ENCODE results near the gene UBA1.

UBA1 gene

DNA sequence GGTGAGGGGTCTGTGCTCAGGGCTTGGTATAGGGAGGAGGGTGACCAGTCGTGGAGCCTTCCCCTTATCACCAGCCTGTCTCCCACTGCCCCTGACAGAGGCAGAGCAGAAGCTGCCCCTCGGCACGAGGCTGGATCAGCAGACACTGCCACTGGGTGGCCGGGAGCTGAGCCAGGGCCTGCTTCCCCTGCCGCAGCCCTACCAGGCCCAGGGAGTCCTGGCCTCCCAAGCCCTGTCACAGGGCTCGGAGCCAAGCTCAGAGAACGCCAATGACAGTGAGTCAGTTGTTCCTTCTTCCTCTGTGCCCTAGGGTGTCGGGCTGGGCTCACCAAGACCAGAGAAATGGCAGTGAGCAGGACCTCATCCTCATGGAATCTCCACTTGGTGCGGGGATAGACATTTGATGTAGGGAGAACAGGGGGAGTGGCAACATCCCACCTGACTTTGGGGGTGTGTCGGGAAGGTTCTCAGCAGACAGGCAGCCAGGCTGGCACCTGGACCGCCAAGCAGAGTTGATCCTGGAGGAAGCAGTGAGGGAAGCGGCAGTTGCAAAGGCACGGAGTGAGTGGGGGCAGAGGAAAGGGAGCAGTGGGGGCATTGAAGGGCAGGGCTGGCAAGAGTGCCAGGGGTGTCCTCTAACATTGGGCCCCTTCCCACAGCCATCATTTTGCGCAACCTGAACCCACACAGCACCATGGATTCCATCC lies 14.3 kb upstream of the UBA1 start:
- no peak for DNase-seq (ENCODE audit: low read depth, low spot score)
- no peak for TF ChIP-seq POLR2AphosphoS5 (IDR thresholded peaks at IDR 0.05; ENCODE audit: borderline replicate concordance, low read depth, low read length)
- no peak for TF ChIP-seq EZH2 (IDR thresholded peaks at IDR 0.05)
- no peak for TF ChIP-seq FOXP2 (optimal IDR thresholded peaks at IDR 0.05; ENCODE audit: control extremely low read depth, extremely low read length, insufficient read depth)
- H3K4me3 ChIP-seq = no peak overlapping the region
- no peak overlapping the region for H3K9ac ChIP-seq (ENCODE audit: insufficient read length)
- no peak overlapping the region for H3K27ac ChIP-seq
- no peaks in the 10 kb centered on the region for H3K9me3 ChIP-seq (ENCODE audit: low read depth, low read length)
- H3K36me3 ChIP-seq (ENCODE audit: insufficient read depth, low read length) = peaks cover 42% of the 10 kb centered on the region; the same call in 1 of the 2 replicates

DNA sequence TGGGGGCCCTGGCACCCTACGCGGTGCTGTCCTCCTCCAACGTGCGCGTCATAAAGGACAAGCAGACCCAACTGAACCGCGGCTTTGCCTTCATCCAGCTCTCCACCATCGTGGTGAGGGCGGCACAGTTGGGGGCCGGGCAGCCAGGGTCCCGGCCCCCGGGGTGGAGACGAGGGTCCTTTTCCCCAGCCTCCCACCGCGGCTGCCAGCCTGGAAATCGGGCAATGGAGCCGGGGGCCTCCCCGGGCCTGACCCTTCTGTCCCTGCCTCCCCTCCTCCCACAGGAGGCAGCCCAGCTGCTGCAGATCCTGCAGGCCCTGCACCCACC lies 13.7 kb upstream of the UBA1 start:
- H3K4me3 ChIP-seq = no peak overlapping the region
- no peaks in the 10 kb centered on the region for H3K9me3 ChIP-seq (ENCODE audit: low read depth, low read length)
- H3K36me3 ChIP-seq (ENCODE audit: insufficient read depth, low read length) = peaks cover 42% of the 10 kb centered on the region; the same call in 1 of the 2 replicates
- H3K9ac ChIP-seq (ENCODE audit: insufficient read length) = no peak overlapping the region
- H3K27ac ChIP-seq = no peak overlapping the region
- DNase-seq (ENCODE audit: low read depth, low spot score) = no peak
- no peak for TF ChIP-seq EZH2 (IDR thresholded peaks at IDR 0.05)

DNA sequence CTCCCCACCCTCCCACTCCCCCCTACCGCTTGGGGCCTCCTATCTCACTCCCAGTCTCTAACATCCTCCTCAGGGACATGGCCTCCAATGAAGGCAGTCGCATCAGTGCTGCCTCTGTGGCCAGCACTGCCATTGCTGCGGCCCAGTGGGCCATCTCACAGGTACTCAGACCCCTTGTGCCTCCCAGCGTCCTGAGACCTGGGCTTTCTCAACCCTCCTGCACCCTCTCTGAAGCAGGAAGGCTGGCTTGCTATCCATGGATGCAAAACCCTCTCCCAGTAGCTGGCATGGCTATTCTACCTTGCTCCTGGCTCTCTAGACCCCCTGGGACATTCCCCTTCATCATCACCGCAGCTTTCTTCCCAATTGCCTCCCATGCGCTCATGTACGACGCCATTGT lies 13.3 kb upstream of the UBA1 start:
- no peak for DNase-seq (ENCODE audit: low read depth, low spot score)
- H3K27ac ChIP-seq = no peak overlapping the region
- H3K9me3 ChIP-seq (ENCODE audit: low read depth, low read length) = no peaks in the 10 kb centered on the region
- H3K36me3 ChIP-seq (ENCODE audit: insufficient read depth, low read length) = peaks cover 42% of the 10 kb centered on the region; the same call in 1 of the 2 replicates
- TF ChIP-seq POLR2AphosphoS5 (IDR thresholded peaks at IDR 0.05; ENCODE audit: borderline replicate concordance, low read depth, low read length) (no peak), EZH2 (IDR thresholded peaks at IDR 0.05) (no peak), FOXP2 (optimal IDR thresholded peaks at IDR 0.05; ENCODE audit: control extremely low read depth, extremely low read length, insufficient read depth) (no peak)
- H3K9ac ChIP-seq (ENCODE audit: insufficient read length) = no peak overlapping the region
- H3K4me3 ChIP-seq = no peak overlapping the region

DNA sequence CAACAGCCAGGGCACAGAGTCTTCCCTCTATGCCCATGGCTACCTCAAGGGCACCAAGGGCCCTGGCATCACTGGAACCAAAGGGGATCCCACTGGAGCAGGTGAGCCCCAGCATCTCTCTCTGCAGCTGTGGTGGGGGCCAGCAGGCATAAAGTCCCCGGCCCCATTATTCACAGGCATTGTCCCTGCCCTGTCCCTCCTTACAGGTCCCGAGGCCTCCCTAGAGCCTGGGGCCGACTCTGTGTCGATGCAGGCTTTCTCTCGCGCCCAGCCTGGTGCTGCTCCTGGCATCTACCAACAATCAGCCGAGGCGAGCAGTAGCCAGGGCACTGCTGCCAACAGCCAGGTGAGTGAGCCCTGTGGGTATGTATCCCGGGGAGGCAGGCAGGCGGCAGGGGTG lies 12.3 kb upstream of the UBA1 start:
- no peaks in the 10 kb centered on the region for H3K9me3 ChIP-seq (ENCODE audit: low read depth, low read length)
- peaks cover 43% of the 10 kb centered on the region; the same call in 1 of the 2 replicates for H3K36me3 ChIP-seq (ENCODE audit: insufficient read depth, low read length)
- TF ChIP-seq FOXP2 (optimal IDR thresholded peaks at IDR 0.05; ENCODE audit: control extremely low read depth, extremely low read length, insufficient read depth) (no peak), POLR2AphosphoS5 (IDR thresholded peaks at IDR 0.05; ENCODE audit: borderline replicate concordance, low read depth, low read length) (no peak), EZH2 (IDR thresholded peaks at IDR 0.05) (no peak)
- no peak overlapping the region for H3K4me3 ChIP-seq
- H3K27ac ChIP-seq = no peak overlapping the region
- no peak for DNase-seq (ENCODE audit: low read depth, low spot score)
- H3K9ac ChIP-seq (ENCODE audit: insufficient read length) = no peak overlapping the region

DNA sequence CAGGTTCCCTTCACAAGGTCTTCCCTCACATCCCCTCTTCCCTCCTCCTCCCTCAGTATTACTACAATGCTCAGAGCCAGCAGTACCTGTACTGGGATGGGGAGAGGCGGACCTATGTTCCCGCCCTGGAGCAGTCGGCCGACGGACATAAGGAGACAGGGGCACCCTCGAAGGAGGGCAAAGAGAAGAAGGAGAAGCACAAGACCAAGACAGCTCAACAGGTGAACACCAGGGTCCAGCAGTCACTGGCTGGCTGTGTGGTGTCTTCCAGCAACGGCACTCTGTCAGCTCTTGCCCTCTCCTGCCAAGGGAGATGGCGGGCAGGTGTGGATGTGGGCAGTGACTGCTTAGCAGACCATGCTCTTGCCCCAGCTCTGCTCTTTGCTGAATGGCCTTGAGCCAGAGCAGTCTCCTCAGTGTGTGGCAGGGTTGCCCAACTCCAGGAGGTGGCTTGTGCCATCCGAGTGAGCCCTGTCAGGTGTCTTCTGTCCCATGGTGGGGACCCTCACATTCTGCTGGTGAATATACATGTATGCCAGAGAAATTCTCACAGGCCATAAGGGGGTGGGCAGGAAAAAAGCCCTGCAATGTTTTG lies 11.4 kb upstream of the UBA1 start:
- no peak overlapping the region for H3K9ac ChIP-seq (ENCODE audit: insufficient read length)
- no peak overlapping the region for H3K27ac ChIP-seq
- H3K9me3 ChIP-seq (ENCODE audit: low read depth, low read length) = no peaks in the 10 kb centered on the region
- H3K4me3 ChIP-seq = no peak overlapping the region
- peaks cover 46% of the 10 kb centered on the region; the same call in 1 of the 2 replicates for H3K36me3 ChIP-seq (ENCODE audit: insufficient read depth, low read length)
- TF ChIP-seq POLR2AphosphoS5 (IDR thresholded peaks at IDR 0.05; ENCODE audit: borderline replicate concordance, low read depth, low read length) (no peak), FOXP2 (optimal IDR thresholded peaks at IDR 0.05; ENCODE audit: control extremely low read depth, extremely low read length, insufficient read depth) (no peak), EZH2 (IDR thresholded peaks at IDR 0.05) (no peak)
- DNase-seq (ENCODE audit: low read depth, low spot score) = no peak

DNA sequence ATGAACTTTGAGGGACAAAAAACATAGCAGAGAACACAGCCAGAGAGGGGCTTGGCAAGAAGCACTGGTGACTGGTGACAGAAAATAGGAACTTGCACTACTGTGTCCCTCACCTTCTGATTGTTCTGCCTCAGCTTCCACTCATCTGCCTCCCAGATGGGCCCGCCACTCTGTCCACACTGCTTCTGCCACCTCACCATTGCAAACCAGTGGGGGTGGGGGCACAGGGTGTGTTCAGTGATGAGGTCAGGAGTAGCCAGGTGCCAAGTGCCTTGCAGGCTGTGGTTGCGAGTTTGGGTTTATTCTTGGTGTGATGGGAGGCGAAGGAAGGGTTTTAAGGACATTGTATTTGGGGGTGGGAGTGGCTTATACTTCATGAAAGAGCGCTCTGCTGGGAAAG lies 9.1 kb upstream of the UBA1 start:
- H3K36me3 ChIP-seq (ENCODE audit: insufficient read depth, low read length) = peaks cover 27% of the 10 kb centered on the region; the same call in 1 of the 2 replicates
- DNase-seq (ENCODE audit: low read depth, low spot score) = no peak
- TF ChIP-seq FOXP2 (optimal IDR thresholded peaks at IDR 0.05; ENCODE audit: control extremely low read depth, extremely low read length, insufficient read depth) = no peak
- TF ChIP-seq EZH2 (IDR thresholded peaks at IDR 0.05) = no peak
- no peak for TF ChIP-seq POLR2AphosphoS5 (IDR thresholded peaks at IDR 0.05; ENCODE audit: borderline replicate concordance, low read depth, low read length)
- no peak overlapping the region for H3K27ac ChIP-seq
- H3K9me3 ChIP-seq (ENCODE audit: low read depth, low read length) = no peaks in the 10 kb centered on the region
- no peak overlapping the region for H3K4me3 ChIP-seq
- H3K9ac ChIP-seq (ENCODE audit: insufficient read length) = no peak overlapping the region

DNA sequence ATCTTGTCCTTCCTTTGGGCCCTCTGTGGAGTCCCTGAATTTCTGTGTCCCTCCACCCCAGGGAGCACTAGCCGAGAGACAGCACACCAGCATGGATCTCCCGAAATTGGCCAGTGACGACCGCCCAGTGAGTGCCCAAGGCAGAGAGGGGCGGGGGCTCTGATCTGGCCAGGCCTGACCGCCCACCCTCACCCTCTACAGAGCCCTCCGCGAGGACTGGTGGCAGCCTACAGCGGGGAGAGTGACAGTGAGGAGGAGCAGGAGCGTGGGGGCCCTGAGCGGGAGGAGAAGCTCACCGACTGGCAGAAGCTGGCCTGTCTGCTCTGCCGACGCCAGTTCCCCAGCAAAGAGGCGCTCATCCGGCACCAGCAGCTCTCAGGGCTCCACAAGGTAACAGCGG lies 8.4 kb upstream of the UBA1 start:
- Histone ChIP-seq H3K9ac (ENCODE audit: insufficient read length) (no peak overlapping the region), H3K27ac (no peak overlapping the region), H3K36me3 (ENCODE audit: insufficient read depth, low read length) (peaks cover 26% of the 10 kb centered on the region; the same call in 1 of the 2 replicates), H3K9me3 (ENCODE audit: low read depth, low read length) (no peaks in the 10 kb centered on the region), H3K4me3 (no peak overlapping the region)
- TF ChIP-seq FOXP2 (optimal IDR thresholded peaks at IDR 0.05; ENCODE audit: control extremely low read depth, extremely low read length, insufficient read depth) (no peak), POLR2AphosphoS5 (IDR thresholded peaks at IDR 0.05; ENCODE audit: borderline replicate concordance, low read depth, low read length) (no peak), EZH2 (IDR thresholded peaks at IDR 0.05) (no peak)
- no peak for DNase-seq (ENCODE audit: low read depth, low spot score)

DNA sequence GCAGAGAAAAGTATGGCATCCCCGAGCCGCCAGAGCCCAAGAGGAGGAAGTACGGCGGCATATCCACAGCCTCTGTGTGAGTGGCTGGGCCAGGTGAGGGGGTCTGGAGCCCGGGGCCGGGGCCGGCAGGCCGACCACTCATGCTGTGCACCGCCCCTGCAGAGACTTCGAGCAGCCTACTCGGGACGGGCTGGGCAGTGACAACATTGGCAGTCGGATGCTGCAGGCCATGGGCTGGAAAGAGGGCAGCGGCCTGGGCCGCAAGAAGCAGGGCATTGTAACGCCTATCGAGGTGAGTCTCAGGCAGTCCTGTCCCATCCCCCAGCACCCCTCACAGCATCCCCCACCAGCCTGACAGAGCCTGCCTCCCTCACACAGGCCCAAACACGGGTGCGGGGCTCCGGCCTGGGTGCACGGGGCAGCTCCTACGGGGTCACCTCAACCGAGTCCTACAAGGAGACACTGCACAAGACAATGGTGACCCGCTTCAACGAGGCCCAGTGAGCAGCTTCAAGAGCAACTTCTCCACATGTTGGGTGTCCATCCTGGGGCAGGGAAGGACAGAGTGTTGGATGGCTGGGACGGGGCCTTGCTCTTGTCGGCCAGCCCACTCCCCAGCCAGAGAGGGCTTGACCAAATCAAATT lies 7.4 kb upstream of the UBA1 start:
- H3K27ac ChIP-seq = no peak overlapping the region
- DNase-seq (ENCODE audit: low read depth, low spot score) = no peak
- no peak overlapping the region for H3K9ac ChIP-seq (ENCODE audit: insufficient read length)
- H3K9me3 ChIP-seq (ENCODE audit: low read depth, low read length) = no peaks in the 10 kb centered on the region
- H3K4me3 ChIP-seq = no peak overlapping the region
- H3K36me3 ChIP-seq (ENCODE audit: insufficient read depth, low read length) = peaks cover 23% of the 10 kb centered on the region; the same call in 1 of the 2 replicates
- TF ChIP-seq FOXP2 (optimal IDR thresholded peaks at IDR 0.05; ENCODE audit: control extremely low read depth, extremely low read length, insufficient read depth) (no peak), EZH2 (IDR thresholded peaks at IDR 0.05) (no peak), POLR2AphosphoS5 (IDR thresholded peaks at IDR 0.05; ENCODE audit: borderline replicate concordance, low read depth, low read length) (no peak)

Measured in SK-N-MC (cell line).